GM20000 (cell line): ENCODE measurements around the gene SNRPA.

Experiments used
- DNase-seq: peaks from one replicate; pipeline ENCODE4 v3.0.0; 2012; ENCODE audit warnings: low spot score
- CTCF ChIP-seq: IDR thresholded peaks from 2 replicates; pipeline ENCODE4 v1.5.1; 2012; ENCODE audit warnings: mild to moderate bottlenecking, control low read depth; ENCODE audit errors: extremely low read depth, missing control alignments

SNRPA gene

GRCh38 chr19:40705950-40706619, 44.9 kb upstream of the SNRPA start:
- TF ChIP-seq CTCF = no peak
- no peak for DNase-seq

- no peak for TF ChIP-seq CTCF
- DNase-seq = no peak
These were observed 43.4 kb upstream of the SNRPA start for GRCh38 chr19:40707615-40708014.

- no peak for DNase-seq
- no peak for TF ChIP-seq CTCF
These were observed 41.2 kb upstream of the SNRPA start for GRCh38 chr19:40709817-40710216.

GRCh38 chr19:40713939-40714338, 37.1 kb upstream of the SNRPA start:
- TF ChIP-seq CTCF = no peak
- no peak for DNase-seq

GRCh38 chr19:40714441-40715299, 36.3 kb upstream of the SNRPA start:
- no peak for TF ChIP-seq CTCF
- DNase-seq = peak; percentile 95

- peak; percentile 46 for DNase-seq
- TF ChIP-seq CTCF = no peak
These were observed 34.9 kb upstream of the SNRPA start for GRCh38 chr19:40716031-40716481.

- no peak for TF ChIP-seq CTCF
- DNase-seq = peak; percentile 99
These were observed 34.3 kb upstream of the SNRPA start, which contains the start of the genes COQ8B and ITPKC for GRCh38 chr19:40716482-40717324. Gene COQ8B (minus strand): TSS chr19:40716886. CDS start chr19:40714632, 2,254 bp downstream. Gene ITPKC (plus strand): TSS chr19:40717112. CDS start chr19:40717136, 24 bp downstream.
